PC-9 (cell line): ENCODE measurements around the gene TMEM217. TPM values are rescaled to one million over a fixed set of nuclear protein-coding genes. Genes with fewer than 3 reads are reported as not detected.

Experiments used
- BruUV-seq: library from RNA; stranded (reverse); fragments of 400-500 nt; replicated peaks from 2 replicates; lab custom pipeline; 2021; lab: Mats Ljungman, UMichigan
- CTCF ChIA-PET: fragments of 300-600 bp; sonication (Branson Sonifier 250); formaldehyde crosslinking; loops from one replicate; lab custom pipeline; 2022; ENCODE audit warnings: antibody characterized with exemption; lab: Charles Lee
- POLR2A ChIA-PET: fragments of 300-600 bp; sonication (Branson Sonifier 250); formaldehyde crosslinking; loops from one replicate; lab custom pipeline; 2022; ENCODE audit warnings: antibody characterized with exemption; ENCODE audit not compliant: unreplicated experiment; lab: Charles Lee
- DNase-seq, 2 experiments: peaks; one replicate each; pipeline versions ENCODE4 v3.0.0 to v3.0.0-alpha.2; 2015 to 2022; ENCODE audit warnings: mixed read lengths in 1 of 2
- H2AFZ ChIP-seq: fragments of 200-600 bp; sonication (generic); 2 replicates; pipeline ENCODE4 v1.8.1; 2017; ENCODE audit warnings: antibody characterized with exemption
- H3F3A ChIP-seq: fragments of 200-600 bp; sonication (generic); 2 replicates; pipeline ENCODE4 v1.8.1; 2017; ENCODE audit warnings: antibody characterized with exemption, mild to moderate bottlenecking, low read depth; ENCODE audit not compliant: insufficient read depth
- H3K27ac ChIP-seq: fragments of 200-600 bp; sonication (generic); 2 replicates; pipeline ENCODE4 v1.6.1; 2016; ENCODE audit warnings: mixed run types
- H3K27me3 ChIP-seq: fragments of 200-600 bp; sonication (generic); 2 replicates; pipeline ENCODE4 v1.6.1; 2016; ENCODE audit warnings: low read depth, mixed run types; ENCODE audit not compliant: insufficient read depth
- H3K36me3 ChIP-seq: fragments of 200-600 bp; sonication (generic); 2 replicates; pipeline ENCODE4 v1.6.1; 2016; ENCODE audit warnings: low read depth, mixed run types
- H3K4me1 ChIP-seq: fragments of 200-600 bp; sonication (generic); replicated peaks from 2 replicates; pipeline ENCODE4 v1.6.1; 2016; ENCODE audit warnings: mixed run types; ENCODE audit not compliant: insufficient read depth
- H3K4me2 ChIP-seq: fragments of 200-600 bp; sonication (generic); 2 replicates; pipeline ENCODE4 v1.6.1; 2017; ENCODE audit warnings: mixed run types
- H3K4me3 ChIP-seq: fragments of 200-600 bp; sonication (generic); 2 replicates; pipeline ENCODE4 v1.6.1; 2016; ENCODE audit warnings: mixed run types
- H3K79me2 ChIP-seq: fragments of 200-600 bp; sonication (generic); 2 replicates; pipeline ENCODE4 v1.6.1; 2017; ENCODE audit warnings: low read depth, mixed run types
- H3K9me2 ChIP-seq: fragments of 200-600 bp; sonication (generic); 2 replicates; pipeline ENCODE4 v1.8.1; 2017; ENCODE audit warnings: mild to moderate bottlenecking; ENCODE audit not compliant: insufficient read depth
- H3K9me3 ChIP-seq: fragments of 200-600 bp; sonication (generic); 2 replicates; pipeline ENCODE4 v1.8.1; 2016; ENCODE audit warnings: low read depth; ENCODE audit not compliant: insufficient read depth
- H4K20me1 ChIP-seq: fragments of 200-600 bp; sonication (generic); 2 replicates; pipeline ENCODE4 v1.8.1; 2017; ENCODE audit not compliant: insufficient read depth
- EZH2 ChIP-seq: fragments of 200-600 bp; sonication (generic); IDR thresholded peaks from 2 replicates; pipeline ENCODE4 v1.8.0; 2017; ENCODE audit warnings: antibody characterized with exemption, low read depth
- intact Hi-C: fragments of 100-400 bp; cut with micrococcal nuclease; formaldehyde crosslinking; loops from one replicate; pipeline ENCODE4 v1.10.0; 2022; ENCODE audit not compliant: unreplicated experiment
- total RNA-seq: library from RNA; stranded (reverse); gene quantifications from 2 replicates; pipeline ENCODE4 v1.2.3, GENCODE V29; 2021
- TF ChIP-seq, protein P1 (sequence below): fragments of 200-600 bp; sonication (generic); conservative IDR thresholded peaks from 2 replicates; pipeline ENCODE4 v1.6.1; 2017; ENCODE audit warnings: mixed run types, antibody characterized with exemption, mild to moderate bottlenecking, moderate library complexity

The TMEM217 gene
- total RNA-seq, 1 experiment from 2014 or later: 4.9 TPM

GRCh38 chr6:37180075-37180474 is 77.9 kb downstream of the TMEM217 start:
- Histone ChIP-seq H3K27me3 (no peaks in the 10 kb centered on the region), H3K4me3 (no peak overlapping the region), H4K20me1 (peaks cover 3% of the 10 kb centered on the region), H3K36me3 (peaks cover 8% of the 10 kb centered on the region), H3K79me2 (no peaks in the 10 kb centered on the region), H3K9me3 (no peaks in the 10 kb centered on the region), H3K9me2 (no peaks in the 10 kb centered on the region), H3K27ac (no peak overlapping the region), H2AFZ (no peak overlapping the region), H3K4me1 (no peaks in the 10 kb centered on the region), H3F3A (peaks cover 38% of the 10 kb centered on the region), H3K4me2 (no peak overlapping the region)
- POLR2A ChIA-PET: interaction anchor here (0.6 to 0.7 kb wide), 3 partner anchors 45 to 583 kb away, joined by 3 to 34 read pairs (median 14); no protein-coding TSS in a partner anchor
- no peak for DNase-seq
- intact Hi-C loops: no loop called here
- TF ChIP-seq EZH2: no peak
- TF ChIP-seq, protein P1, sequence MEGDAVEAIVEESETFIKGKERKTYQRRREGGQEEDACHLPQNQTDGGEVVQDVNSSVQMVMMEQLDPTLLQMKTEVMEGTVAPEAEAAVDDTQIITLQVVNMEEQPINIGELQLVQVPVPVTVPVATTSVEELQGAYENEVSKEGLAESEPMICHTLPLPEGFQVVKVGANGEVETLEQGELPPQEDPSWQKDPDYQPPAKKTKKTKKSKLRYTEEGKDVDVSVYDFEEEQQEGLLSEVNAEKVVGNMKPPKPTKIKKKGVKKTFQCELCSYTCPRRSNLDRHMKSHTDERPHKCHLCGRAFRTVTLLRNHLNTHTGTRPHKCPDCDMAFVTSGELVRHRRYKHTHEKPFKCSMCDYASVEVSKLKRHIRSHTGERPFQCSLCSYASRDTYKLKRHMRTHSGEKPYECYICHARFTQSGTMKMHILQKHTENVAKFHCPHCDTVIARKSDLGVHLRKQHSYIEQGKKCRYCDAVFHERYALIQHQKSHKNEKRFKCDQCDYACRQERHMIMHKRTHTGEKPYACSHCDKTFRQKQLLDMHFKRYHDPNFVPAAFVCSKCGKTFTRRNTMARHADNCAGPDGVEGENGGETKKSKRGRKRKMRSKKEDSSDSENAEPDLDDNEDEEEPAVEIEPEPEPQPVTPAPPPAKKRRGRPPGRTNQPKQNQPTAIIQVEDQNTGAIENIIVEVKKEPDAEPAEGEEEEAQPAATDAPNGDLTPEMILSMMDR: no peak
- BruUV-seq: no TSS peak
- CTCF ChIA-PET: no interaction called here

- H3F3A ChIP-seq: peaks cover 58% of the 10 kb centered on the region
- no peak for DNase-seq
- H3K9me2 ChIP-seq: no peaks in the 10 kb centered on the region
- H3K9me3 ChIP-seq: no peaks in the 10 kb centered on the region
- H3K36me3 ChIP-seq: peaks cover 27% of the 10 kb centered on the region
- H3K27ac ChIP-seq: no peak overlapping the region
- CTCF ChIA-PET: no interaction called here
- POLR2A ChIA-PET: no interaction called here
- no peaks in the 10 kb centered on the region for H3K27me3 ChIP-seq
- H2AFZ ChIP-seq: no peak overlapping the region
- intact Hi-C loops: no loop called here
- H3K4me1 ChIP-seq: peaks cover 9% of the 10 kb centered on the region
- TF ChIP-seq EZH2: no peak
- TF ChIP-seq, protein P1: no peak
- H4K20me1 ChIP-seq: peaks cover 19% of the 10 kb centered on the region
- no peak overlapping the region for H3K4me3 ChIP-seq
- BruUV-seq: no TSS peak
- H3K4me2 ChIP-seq: no peak overlapping the region
- H3K79me2 ChIP-seq: peaks cover 13% of the 10 kb centered on the region
These were observed 79.9 kb downstream of the TMEM217 start for GRCh38 chr6:37177935-37178517.

DNA sequence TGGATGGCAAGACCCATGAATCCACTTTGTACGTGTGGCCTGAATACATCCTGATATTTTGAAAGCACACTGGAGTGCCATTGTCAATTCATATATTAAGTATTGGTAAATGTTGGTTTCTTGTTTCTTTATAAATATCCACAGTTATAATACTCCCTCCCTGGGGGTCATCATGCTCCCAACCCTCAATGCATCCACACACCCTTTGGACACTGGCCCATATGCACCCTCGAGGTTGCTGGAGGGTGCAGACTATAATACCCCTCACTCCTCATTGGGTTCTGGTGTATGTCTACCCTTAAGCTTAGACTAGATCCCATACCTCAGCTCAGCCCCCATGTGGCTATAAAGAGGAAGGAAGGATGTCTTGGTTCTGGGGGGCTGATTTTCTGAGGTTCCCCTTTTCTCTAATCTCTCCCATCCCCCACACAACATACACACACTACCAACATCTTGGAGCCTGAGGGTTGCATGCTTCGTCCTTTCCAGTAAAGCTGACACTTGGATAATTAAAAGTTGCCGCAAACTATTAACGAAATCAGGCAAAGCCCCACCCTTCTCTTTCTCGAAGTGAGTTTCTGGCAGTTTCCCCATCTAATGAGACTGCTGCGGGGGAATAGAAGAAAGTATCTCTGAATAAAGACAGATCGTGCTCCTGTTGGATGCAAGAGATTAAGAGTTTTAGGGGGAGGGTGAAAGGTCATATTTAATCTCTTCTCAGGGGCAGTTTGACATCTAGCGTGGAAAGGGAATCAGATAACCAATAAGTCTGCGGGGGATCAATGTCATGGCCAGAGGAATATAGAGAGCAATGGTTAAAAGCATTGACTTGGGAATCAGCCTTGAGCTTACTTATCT is 80.6 kb downstream of the TMEM217 start:
- Histone ChIP-seq H3K4me2 (no peak overlapping the region), H4K20me1 (peaks cover 27% of the 10 kb centered on the region), H3K36me3 (peaks cover 33% of the 10 kb centered on the region), H3K9me3 (no peaks in the 10 kb centered on the region), H3K27me3 (no peaks in the 10 kb centered on the region), H3K27ac (no peak overlapping the region), H3K79me2 (peaks cover 20% of the 10 kb centered on the region), H3K4me1 (peaks cover 16% of the 10 kb centered on the region), H2AFZ (no peak overlapping the region), H3K4me3 (no peak overlapping the region), H3F3A (peaks cover 64% of the 10 kb centered on the region), H3K9me2 (no peaks in the 10 kb centered on the region)
- TF ChIP-seq, protein P1: no peak
- no peak for TF ChIP-seq EZH2
- BruUV-seq: no TSS peak
- intact Hi-C loops: no loop called here
- ChIA-PET POLR2A (interaction anchor here (0.7 to 0.9 kb wide), 2 partner anchors 44 to 45 kb away, joined by 7 to 9 read pairs; no protein-coding TSS in a partner anchor), CTCF (interaction anchor here (0.6 kb wide), 1 partner anchor 259 kb away, joined by 3 read pairs; no protein-coding TSS in a partner anchor)
- DNase-seq: no peak
